ENCODE results near the gene PSMD3.

The PSMD3 gene

GRCh38 chr17:40017422-40018080 lies 36.9 kb downstream of the PSMD3 start:
- no peaks in the 10 kb centered on the region for H3K9me3 Mint-ChIP-seq

GRCh38 chr17:40018211-40019121 lies 37.9 kb downstream of the PSMD3 start:
- H3K9me3 Mint-ChIP-seq: no peaks in the 10 kb centered on the region
- H3K36me3 Mint-ChIP-seq (ENCODE audit: low read depth): peaks cover 54% of the 10 kb centered on the region
- H3K4me3 Mint-ChIP-seq: no peak overlapping the region
- H3K4me1 Mint-ChIP-seq (ENCODE audit: low read depth): peaks cover 21% of the 10 kb centered on the region
- intact Hi-C loops (cut with micrococcal nuclease): no loop called here
- no peak overlapping the region for H3K27ac Mint-ChIP-seq
- peaks cover 21% of the 10 kb centered on the region for H3K27me3 Mint-ChIP-seq

More at GRCh38 chr17:40017422-40018080, 36.9 kb downstream of the PSMD3 start:
- intact Hi-C loops (cut with micrococcal nuclease): no loop called here
- no peak overlapping the region for H3K27ac Mint-ChIP-seq
- H3K27me3 Mint-ChIP-seq: peaks cover 25% of the 10 kb centered on the region
- H3K4me3 Mint-ChIP-seq: no peak overlapping the region
- H3K36me3 Mint-ChIP-seq (ENCODE audit: low read depth): peaks cover 45% of the 10 kb centered on the region
- H3K4me1 Mint-ChIP-seq (ENCODE audit: low read depth): peaks cover 22% of the 10 kb centered on the region

GRCh38 chr17:40019140-40019991 lies 38.8 kb downstream of the PSMD3 start:
- no peak overlapping the region for H3K27ac Mint-ChIP-seq
- intact Hi-C loops (cut with micrococcal nuclease): no loop called here
- H3K36me3 Mint-ChIP-seq (ENCODE audit: low read depth): peaks cover 61% of the 10 kb centered on the region
- peaks cover 14% of the 10 kb centered on the region for H3K4me1 Mint-ChIP-seq (ENCODE audit: low read depth)
- no peaks in the 10 kb centered on the region for H3K9me3 Mint-ChIP-seq
- H3K4me3 Mint-ChIP-seq: no peak overlapping the region
- H3K27me3 Mint-ChIP-seq: peaks cover 14% of the 10 kb centered on the region

GRCh38 chr17:40020146-40020545 lies 39.5 kb downstream of the PSMD3 start:
- H3K4me1 Mint-ChIP-seq (ENCODE audit: low read depth): peaks cover 14% of the 10 kb centered on the region
- no peak overlapping the region for H3K27ac Mint-ChIP-seq
- H3K27me3 Mint-ChIP-seq: peaks cover 9% of the 10 kb centered on the region
- no peak overlapping the region for H3K4me3 Mint-ChIP-seq
- intact Hi-C loops (cut with micrococcal nuclease): no loop called here
- H3K36me3 Mint-ChIP-seq (ENCODE audit: low read depth): peaks cover 66% of the 10 kb centered on the region
- H3K9me3 Mint-ChIP-seq: no peaks in the 10 kb centered on the region

- H3K36me3 Mint-ChIP-seq (ENCODE audit: low read depth): peaks cover 79% of the 10 kb centered on the region
Measured at GRCh38 chr17:40021451-40021971, 40.9 kb downstream of the PSMD3 start.

GRCh38 chr17:40022497-40022896 lies 41.9 kb downstream of the PSMD3 start:
- intact Hi-C loops (cut with micrococcal nuclease): no loop called here
- H3K4me1 Mint-ChIP-seq (ENCODE audit: low read depth): no peaks in the 10 kb centered on the region
- no peak overlapping the region for H3K4me3 Mint-ChIP-seq
- peaks cover 89% of the 10 kb centered on the region for H3K36me3 Mint-ChIP-seq (ENCODE audit: low read depth)
- no peaks in the 10 kb centered on the region for H3K27me3 Mint-ChIP-seq
- H3K27ac Mint-ChIP-seq: no peak overlapping the region
- H3K9me3 Mint-ChIP-seq: no peaks in the 10 kb centered on the region

More at GRCh38 chr17:40021451-40021971, 40.9 kb downstream of the PSMD3 start:
- Mint-ChIP-seq H3K4me3 (no peak overlapping the region), H3K4me1 (ENCODE audit: low read depth) (peaks cover 2% of the 10 kb centered on the region), H3K27me3 (no peaks in the 10 kb centered on the region), H3K9me3 (no peaks in the 10 kb centered on the region), H3K27ac (no peak overlapping the region)
- intact Hi-C loops (cut with micrococcal nuclease): no loop called here

- H3K27ac Mint-ChIP-seq: no peak overlapping the region
- no peaks in the 10 kb centered on the region for H3K4me1 Mint-ChIP-seq (ENCODE audit: low read depth)
- H3K4me3 Mint-ChIP-seq: no peak overlapping the region
- H3K27me3 Mint-ChIP-seq: no peaks in the 10 kb centered on the region
- peaks cover 94% of the 10 kb centered on the region for H3K36me3 Mint-ChIP-seq (ENCODE audit: low read depth)
- intact Hi-C loops (cut with micrococcal nuclease): no loop called here
- H3K9me3 Mint-ChIP-seq: no peaks in the 10 kb centered on the region
Measured at GRCh38 chr17:40022961-40023541, 42.4 kb downstream of the PSMD3 start.

GRCh38 chr17:40023590-40024292 lies 43.1 kb downstream of the PSMD3 start:
- Mint-ChIP-seq H3K36me3 (ENCODE audit: low read depth) (peaks cover 94% of the 10 kb centered on the region), H3K4me1 (ENCODE audit: low read depth) (no peaks in the 10 kb centered on the region), H3K27ac (no peak overlapping the region), H3K27me3 (no peaks in the 10 kb centered on the region), H3K4me3 (no peak overlapping the region), H3K9me3 (no peaks in the 10 kb centered on the region)
- intact Hi-C loops (cut with micrococcal nuclease): no loop called here

GRCh38 chr17:40024901-40025300 lies 44.3 kb downstream of the PSMD3 start:
- H3K27me3 Mint-ChIP-seq: no peaks in the 10 kb centered on the region
- intact Hi-C loops (cut with micrococcal nuclease): no loop called here
- no peaks in the 10 kb centered on the region for H3K9me3 Mint-ChIP-seq
- H3K36me3 Mint-ChIP-seq (ENCODE audit: low read depth): peaks cover 94% of the 10 kb centered on the region
- H3K4me3 Mint-ChIP-seq: no peak overlapping the region
- H3K27ac Mint-ChIP-seq: no peak overlapping the region
- H3K4me1 Mint-ChIP-seq (ENCODE audit: low read depth): no peaks in the 10 kb centered on the region

- H3K27ac Mint-ChIP-seq: no peak overlapping the region
- no peaks in the 10 kb centered on the region for H3K9me3 Mint-ChIP-seq
- H3K4me1 Mint-ChIP-seq (ENCODE audit: low read depth): no peaks in the 10 kb centered on the region
- intact Hi-C loops (cut with micrococcal nuclease): no loop called here
- H3K36me3 Mint-ChIP-seq (ENCODE audit: low read depth): peaks cover 94% of the 10 kb centered on the region
- H3K27me3 Mint-ChIP-seq: no peaks in the 10 kb centered on the region
- no peak overlapping the region for H3K4me3 Mint-ChIP-seq
Measured at GRCh38 chr17:40025559-40025958, 45.0 kb downstream of the PSMD3 start.

GRCh38 chr17:40025991-40026815 lies 45.6 kb downstream of the PSMD3 start:
- H3K9me3 Mint-ChIP-seq: no peaks in the 10 kb centered on the region
- no peak overlapping the region for H3K4me3 Mint-ChIP-seq
- intact Hi-C loops (cut with micrococcal nuclease): no loop called here
- H3K36me3 Mint-ChIP-seq (ENCODE audit: low read depth): peaks cover 94% of the 10 kb centered on the region
- no peaks in the 10 kb centered on the region for H3K4me1 Mint-ChIP-seq (ENCODE audit: low read depth)
- no peaks in the 10 kb centered on the region for H3K27me3 Mint-ChIP-seq
- H3K27ac Mint-ChIP-seq: no peak overlapping the region

- H3K9me3 Mint-ChIP-seq: no peaks in the 10 kb centered on the region
- H3K27ac Mint-ChIP-seq: no peak overlapping the region
- intact Hi-C loops (cut with micrococcal nuclease): no loop called here
- H3K4me1 Mint-ChIP-seq (ENCODE audit: low read depth): no peaks in the 10 kb centered on the region
- peaks cover 94% of the 10 kb centered on the region for H3K36me3 Mint-ChIP-seq (ENCODE audit: low read depth)
- no peak overlapping the region for H3K4me3 Mint-ChIP-seq
- no peaks in the 10 kb centered on the region for H3K27me3 Mint-ChIP-seq
Measured at GRCh38 chr17:40026816-40027613, 46.4 kb downstream of the PSMD3 start.

All from dendritic cell treated with granulocyte-macrophage colony-stimulating factor and Interleukin-4, amounts not matched to agents 40 ng/mL and 50 ng/mL, for 4 days (primary cell).